ENCODE measurements around the gene PLA2G6.
"Not testable (repeated sequence)": the region's sequence is repeated elsewhere in the genome, so short reads cannot be mapped to it uniquely, and the experiment has no call there.

PLA2G6 gene

DNA sequence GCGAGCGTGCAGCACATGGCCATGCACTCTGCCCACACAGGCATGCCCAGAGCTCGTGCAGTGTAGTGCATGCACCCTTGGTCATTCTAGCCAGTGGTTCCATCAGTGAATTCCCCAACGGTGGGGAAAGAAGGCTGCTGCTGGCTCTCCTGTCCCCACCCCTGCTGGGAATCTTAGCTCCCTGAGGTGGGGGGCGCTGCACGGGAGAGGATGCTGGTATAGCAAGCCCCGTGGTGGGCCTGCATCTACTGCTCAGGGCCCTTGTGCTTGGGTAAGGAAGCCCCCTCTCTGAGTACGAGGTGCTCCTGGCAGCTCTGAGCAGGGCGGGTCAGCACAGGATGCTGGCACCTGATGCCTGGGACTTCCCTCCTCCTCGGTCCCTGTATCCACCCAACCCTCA lies 52.6 kb downstream of the PLA2G6 start:
- DNase-seq: no peak

DNA sequence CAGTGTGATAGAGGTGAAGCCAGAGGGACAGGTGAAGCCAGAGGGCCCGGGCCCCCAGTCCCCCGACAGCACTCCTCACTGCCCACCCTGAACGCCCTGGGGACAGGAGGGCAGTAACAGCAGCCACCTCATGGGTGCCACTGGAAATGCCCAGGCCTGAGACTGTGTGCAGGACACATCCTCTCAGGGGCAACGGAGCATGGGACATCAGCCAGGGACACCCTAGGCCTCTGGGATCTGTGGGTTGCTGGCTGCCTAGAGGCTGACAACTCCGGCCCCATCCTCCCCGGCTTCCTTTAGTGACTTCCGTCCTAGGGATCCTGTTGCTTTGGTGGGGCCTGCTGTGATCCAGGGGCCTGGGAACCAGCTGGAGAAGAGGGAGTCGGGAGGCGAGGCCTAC lies 53.8 kb downstream of the PLA2G6 start:
- no peak for DNase-seq

DNA sequence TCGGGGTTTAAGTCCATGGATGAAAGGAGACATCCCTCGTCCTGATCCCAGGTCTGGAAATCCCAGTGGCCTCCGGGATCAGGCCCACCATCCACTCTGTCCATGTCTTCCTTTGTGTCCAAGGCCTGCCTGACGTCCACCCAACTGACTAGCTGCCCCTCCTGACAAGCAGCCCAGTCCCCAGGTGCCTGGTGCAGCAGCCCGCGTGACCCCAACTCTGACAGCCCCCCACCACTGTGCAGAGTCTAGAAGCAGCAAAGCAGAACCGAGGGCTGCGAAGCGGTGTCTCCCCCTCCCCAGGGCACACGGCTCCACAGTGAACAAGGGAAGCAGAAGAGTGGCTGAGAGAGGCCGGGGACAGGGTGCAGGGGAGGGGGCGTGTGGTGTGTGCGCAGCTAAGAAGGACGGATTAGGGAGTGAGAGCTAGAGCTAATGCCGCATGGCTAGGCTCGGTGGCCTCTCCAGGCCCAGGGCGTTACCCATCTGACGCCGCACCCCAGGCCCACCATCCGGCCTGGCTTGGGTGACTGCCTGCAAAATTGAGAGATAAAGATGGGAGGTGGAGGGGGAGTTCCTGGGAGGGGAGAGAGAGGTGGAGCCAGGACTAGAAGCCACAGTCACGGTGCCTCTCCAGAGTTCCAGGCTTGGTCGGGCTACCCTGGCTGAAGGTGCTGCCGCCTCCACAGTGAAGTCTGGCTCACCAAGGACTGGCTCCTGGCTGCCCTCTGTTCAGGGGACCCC lies 54.5 kb downstream of the PLA2G6 start:
- no peak for DNase-seq

DNA sequence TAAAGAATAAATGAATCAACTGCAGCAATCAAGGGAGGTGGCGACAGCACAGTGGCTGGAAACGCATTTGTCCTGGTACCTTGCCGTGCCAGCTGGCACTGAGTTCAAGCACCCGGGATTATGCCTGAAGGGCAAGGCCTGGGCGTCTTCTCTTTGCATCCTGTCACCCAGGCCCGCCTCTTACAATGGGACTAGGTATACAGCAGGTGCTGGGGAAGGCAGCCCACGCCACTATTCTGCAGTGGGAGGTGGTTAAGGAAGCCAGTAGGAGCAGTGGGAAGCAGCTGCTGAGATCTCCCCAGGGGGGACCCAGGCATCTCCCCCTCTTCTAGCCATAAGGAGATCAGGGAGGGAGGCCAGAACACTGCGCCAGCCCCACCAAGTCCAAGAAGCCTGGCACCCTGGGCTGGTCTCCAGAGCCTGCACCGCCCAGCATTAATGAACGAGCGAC lies 55.9 kb downstream of the PLA2G6 start:
- DNase-seq: no peak

DNA sequence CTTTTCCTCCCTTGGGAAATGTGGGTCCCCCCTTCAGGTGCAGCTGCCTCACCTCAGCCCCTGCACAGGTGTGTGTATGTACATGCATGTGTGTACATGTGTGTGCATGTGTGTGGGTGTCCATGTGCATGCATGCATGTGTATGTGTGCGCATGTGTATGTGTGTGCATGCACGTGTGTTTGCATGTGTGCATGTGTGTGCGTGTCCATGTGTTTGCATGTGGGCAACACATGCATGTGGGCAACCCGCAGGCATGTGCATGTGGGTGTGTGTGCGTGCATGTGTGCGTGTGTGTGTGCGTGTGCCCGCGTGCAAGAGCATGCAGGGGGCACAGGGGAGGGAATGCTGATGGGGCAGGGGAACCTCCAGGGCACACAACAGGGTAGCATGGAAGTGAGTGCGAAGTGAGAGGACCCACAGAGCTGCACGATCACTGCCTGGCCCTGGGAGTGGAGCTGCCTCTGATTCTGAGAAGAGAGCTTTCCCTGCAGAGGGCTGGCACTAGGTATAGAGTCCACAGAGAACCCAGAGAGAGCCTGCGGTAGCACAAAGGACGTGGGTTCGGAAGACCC lies 56.5 kb downstream of the PLA2G6 start:
- DNase-seq: no peak

DNA sequence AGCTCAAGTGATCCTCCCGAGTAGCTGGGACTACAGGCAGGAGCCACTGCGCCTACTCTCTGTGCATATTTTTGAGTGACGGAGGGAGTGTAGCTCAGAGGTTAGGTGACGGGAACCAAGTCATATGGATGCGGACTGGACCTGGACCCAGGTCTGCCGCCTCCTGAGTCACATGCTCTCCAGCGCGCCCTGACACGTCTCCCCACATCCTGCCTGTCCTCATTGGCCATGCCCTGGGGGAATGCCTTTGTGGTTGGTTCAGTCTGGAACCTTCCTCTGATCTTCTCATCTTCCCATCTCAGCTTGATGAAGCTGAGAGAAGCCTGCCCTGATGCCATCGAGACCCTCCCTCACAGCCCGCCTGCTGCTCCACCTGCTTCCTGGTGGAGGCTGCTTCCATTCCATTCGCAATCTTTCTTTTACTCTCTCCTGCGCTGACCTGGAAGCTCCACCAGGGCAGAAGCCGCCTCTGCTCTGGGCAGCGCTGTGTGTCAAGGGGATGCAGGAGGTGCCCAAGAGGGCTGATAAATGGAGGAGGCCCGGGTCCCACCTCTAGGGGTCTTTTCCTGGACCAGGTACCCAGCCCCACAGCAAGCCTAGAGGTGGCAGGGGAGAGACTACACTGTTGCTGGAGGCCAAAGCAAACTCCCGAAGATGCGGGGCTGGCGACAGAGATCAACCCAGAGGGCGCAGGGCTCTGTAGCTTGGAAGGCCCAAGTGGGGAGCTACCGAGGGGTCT lies 57.2 kb downstream of the PLA2G6 start:
- DNase-seq: no peak

DNA sequence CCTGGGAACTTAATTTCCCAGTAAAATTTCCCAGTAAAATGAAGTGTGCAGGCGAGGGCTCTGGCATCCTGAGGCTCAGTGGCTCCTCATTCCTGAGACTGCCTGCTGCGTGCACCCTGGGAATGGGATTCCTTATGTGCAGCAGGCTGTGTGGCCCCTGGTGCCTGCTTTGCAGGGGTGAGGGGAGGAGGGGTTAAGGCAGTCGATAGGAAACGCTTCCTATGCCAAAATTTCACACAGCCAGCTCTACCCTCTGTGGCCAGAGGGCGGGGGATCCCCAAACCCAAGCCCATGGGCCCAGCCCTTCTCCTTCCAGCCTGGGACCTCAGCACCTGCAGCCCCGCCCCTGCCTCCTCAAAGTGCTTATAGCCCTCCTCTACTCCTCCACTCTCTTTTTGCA lies 59.0 kb downstream of the PLA2G6 start:
- DNase-seq: no peak

DNA sequence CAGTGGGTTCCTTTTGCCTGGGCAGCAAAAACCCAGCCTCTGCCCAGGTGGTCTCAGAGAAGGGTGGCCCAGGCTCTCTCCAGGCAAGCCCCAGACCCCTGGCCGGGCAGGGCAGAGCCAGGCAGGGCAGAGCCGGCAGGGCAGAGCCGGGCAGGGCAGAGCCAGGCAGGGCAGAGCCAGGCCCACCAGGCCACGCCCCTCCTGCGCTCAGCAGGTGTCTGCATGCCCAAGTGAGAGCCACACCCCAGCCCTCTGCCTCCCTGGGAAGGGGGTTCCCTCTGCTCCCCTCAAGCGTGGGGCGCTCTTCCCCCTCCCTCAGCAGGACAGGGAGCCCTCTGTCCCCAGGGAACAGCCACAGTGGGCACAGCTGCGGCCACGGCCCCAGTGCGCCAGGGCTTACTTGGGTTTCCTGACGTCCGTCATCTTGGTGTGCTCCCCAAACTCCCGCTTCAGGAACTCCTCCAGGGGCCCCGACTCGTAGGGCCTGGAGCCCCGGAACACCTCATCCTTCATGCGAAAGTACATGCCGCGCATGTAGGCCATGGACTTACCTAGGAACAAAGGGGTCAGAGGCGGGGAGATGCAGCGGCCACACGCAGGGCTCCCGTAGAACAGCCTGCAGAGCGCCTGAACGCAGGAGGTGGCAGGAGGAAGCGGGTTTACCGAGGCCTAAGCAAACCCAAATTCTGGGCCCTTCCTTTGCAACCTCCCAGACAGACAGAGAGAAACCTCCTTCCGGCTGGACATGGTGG lies 61.1 kb downstream of the PLA2G6 start:
- DNase-seq: no peak

DNA sequence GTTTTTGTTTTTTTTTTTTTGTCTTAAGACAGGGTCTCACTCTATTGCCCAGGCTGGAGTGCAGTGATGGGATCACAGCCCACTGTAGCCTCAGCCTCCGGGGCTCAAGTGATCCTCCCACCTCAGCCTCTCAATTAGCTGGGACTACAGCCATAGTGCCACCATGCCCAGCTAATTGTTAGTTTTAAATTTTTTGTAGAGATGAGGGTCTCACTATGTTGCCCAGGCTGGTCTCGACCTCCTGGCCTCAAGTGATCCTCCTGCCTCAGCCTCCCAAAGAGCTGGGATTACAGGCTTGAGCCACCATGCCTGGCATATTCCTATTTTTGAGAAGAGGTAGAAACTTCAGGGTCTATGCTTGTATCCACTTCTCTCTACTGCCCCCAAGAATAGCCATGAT lies 62.9 kb downstream of the PLA2G6 start:
- not testable (repeated sequence) for DNase-seq

DNA sequence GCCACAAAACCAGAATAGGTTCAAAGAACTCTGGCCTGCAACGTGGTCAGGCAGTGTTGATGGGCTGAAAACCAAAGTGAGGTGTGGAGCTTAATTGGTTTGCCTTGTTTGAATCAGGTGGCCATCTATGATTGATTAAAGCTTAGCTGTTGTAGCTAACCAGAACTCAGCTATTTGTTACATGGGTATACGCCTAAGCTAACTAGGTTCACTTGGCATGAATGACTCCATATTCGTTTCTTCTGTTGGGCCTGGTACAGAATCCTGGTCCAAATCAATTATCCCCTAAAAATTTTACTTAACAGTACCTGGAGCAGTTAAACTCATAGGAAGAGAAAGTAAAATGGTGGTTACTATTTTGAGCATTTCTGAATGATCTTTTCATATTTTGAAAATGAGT lies 63.4 kb downstream of the PLA2G6 start:
- no peak for DNase-seq

DNA sequence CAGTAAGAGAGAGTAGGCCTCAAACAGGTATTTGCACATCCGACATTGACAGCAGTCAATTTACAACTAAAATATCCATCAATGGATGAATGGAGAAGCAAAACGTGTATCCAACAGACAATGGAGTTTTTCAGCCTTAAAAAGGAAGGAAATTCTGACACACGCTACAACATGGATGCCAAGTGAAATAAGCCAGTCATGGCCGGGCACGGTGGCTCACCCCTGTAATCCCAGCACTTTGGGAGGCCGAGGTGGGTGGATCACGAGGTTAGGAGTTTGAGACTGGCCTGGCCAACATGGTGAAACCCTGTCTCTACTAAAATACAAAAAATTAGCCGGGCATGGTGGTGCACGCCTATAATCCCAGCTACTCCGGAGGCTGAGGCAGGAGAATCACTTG lies 64.1 kb downstream of the PLA2G6 start:
- DNase-seq: not testable (repeated sequence)

DNA sequence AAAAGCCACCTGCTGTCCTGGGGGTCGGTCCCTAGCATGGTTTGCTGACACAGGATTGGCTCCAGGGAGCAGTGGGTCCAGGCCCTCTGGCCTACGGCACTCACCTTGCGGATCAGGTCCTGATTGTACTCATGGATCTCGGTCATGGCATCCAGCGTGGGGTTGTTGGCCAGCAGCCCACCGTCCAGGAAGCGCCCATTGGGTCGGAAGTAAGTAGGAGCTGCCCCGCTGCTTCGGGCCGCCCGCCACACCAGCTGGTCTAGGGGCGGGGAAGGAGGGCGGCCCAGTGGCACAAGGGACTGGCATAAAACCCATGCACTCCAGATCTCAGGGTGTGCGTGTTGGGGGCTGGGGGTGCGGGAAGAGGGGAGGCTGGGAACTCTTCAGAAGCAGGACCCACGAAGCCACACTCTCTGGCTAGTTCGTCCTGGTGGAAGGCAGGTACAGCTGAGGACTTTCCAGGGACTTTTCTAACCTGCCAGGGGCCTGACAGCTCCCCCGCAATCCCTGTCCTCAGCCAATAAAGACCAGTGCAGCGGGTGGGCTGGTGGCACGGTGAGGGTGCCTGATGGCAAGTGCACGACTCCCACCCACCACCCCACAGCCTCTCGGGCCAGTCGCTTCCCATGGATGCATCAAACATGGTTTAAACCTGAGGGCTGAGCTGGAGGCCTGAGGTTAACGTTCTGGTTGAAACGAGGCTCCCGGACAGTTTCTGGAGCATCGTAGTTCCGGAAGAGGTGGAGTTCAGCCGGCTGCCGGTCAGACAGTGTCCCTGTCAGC lies 66.0 kb downstream of the PLA2G6 start:
- DNase-seq: no peak

DNA sequence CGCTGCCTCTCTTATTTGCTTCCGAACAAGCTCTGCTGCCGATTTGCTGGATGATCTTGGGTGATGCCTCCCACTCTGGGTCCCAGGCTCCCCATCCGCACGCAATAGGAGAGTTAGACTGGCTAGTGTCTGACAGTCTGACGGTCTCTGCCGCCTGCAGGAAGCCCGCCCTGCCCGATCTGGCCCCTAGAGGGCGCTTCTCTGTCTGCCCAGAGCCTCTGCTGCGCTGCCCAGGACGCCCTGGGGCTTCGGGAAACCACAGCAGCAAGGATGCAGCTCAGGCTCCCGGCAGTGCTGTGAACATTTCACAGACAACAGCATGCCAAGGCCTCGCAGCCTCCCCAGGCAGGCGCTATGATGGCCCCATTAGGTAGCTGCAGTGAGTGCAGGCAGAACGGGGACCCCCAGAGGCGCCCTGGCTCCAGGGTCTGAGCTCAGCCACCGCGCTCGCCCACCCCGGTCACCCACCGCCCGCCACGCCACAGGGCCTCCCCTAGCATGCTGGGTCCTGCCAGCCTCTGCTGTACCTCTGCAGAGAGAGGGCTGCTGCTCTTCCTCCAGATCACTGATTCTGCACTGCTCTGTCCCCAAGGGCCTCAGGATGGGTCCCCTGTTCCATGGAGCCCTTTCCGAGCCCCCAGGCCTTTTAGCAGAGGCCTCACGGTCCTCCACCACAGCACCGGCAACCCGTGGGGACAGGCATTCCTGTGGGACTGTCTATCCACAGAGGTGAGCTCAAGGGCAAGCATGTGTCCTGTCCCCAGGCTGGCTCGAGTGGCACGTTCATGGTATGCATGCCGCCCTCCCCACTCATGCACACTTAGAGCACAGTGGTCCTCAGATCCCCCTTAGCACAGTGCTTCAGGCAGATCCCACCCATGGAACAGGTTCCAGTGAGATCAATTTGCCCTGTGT lies 66.9 kb downstream of the PLA2G6 start:
- DNase-seq: peak; percentile 50

DNA sequence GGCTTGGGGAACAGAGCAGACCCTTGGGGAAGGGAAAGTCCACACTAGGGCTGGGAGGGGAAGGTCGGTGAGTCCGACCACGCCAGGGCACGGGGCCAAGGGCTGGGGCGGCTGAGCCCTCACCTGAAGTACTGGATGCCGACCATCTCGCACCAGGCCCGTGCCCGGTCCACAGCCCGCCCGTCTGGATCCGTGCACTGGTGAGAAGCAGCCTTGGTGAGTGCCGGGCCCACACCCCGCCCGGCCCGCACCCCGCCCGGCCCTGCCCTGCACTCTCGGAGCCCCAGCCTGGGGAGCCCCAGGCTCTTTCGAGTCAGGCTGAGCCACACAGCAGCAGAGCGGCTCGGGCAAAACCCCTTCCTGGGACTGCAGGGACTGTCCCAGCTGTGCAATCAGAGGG lies 69.2 kb downstream of the PLA2G6 start:
- no peak for DNase-seq

DNA sequence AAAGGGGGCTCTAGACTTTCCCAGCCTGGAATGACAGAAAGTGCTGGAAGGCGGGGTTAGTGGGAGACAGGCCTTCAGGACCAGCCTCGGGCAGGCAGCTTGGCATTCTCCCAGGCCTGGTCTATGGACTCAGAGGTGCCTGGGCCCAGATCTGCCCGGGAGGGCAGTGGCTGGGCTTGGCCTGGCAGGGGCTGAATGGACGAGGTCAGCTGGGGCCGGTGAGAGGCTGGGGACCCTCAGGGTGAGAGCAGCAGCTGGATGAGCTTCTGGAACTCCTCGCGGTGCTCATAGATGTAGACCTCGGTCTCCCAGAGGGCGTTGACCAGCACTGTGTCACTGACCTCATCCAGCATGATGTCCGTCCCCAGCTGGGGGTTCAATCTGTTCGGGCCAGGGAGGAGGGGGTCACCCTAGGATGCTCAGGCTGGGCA lies 69.7 kb downstream of the PLA2G6 start:
- DNase-seq: no peak

DNA sequence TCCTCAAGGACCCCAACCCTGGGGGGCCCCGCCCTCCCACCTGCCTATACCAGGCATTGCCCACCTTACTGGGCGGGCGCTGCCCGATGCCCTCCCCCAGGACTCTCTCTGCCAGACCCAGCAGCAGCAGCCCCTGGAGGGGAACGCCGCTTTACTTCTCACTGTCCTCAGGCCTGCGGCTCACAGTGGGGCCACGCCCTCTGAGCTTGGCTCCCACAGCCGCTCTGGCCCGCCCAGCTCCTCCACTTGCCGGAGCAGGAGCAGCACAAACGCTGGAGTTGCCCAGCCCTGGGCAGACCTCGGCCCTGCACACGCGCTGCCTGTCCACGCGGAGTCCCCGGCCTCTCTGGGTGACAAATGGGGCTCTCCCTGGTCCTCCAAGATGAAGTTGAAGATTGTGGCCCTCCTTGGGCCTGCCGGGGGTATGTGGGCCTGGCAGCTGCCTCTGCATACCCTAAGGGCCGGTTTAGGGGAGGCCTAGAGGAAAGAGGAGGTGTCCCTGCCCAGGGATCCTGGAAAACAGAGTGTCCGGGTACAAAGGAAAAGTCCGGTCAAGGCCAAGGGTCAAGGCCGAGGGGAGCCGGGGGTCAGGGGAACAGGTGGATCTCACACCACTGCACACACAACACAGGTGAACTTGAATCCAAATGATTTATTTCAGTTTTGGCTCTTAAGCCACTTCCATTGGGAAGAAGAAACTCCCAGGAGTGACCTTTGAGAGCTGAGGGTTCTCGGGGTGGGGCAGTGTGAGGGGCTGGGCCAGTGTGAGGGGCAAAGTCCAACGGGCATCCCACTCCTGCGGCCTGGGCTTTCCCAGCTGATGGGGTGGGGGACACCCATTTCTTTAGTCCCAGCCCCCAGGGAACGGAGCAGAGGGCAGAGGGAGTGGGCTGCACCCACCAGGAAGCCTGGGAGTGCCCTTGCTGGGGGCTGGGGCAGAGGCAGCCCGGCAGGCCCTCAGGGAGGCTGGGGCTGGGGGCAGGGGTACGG lies 70.5 kb downstream of the PLA2G6 start:
- DNase-seq: no peak

DNA sequence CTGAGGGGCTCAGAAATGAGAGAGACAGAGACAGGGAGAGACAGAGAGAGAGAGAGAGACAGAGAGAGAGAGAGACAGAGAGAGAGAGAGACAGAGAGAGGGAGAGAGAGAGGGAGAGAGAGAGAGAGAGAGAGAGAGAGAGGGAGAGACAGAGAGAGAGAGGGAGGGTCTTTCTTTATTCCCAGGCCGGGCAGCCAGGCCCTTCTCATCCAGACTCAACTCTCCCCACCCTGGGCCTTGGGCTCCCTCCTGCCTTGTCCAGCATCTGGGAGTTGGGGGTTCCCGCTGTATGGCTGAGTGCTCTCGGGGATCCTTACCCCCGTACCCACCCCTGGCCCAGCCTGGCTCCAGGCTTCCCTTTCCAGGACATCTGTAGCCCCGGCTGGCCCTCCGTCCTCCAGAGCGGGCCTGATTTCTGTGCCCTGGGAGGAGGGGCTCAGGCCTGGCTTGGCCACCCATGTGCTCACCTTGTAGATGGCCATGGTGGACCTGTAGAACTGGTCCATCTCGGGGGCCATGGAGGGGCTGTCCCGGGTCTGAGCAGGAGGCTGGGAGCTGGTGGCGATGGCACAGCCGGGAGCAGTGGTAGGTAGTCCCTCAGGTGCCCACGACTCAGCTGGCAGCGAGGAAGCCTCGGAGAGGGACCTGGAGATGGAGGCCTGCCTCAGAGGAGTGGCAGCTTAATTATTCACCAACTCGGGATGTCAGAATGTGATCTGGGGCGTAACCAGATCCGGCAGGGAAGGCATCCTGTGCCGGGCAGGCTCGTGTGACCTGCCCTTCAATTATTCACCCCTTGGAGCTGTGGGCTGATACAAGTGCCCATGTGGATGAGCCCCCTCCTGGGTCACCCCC lies 71.4 kb downstream of the PLA2G6 start, which contains the start of gene BAIAP2L2:
Gene BAIAP2L2 (minus strand): TSS at position 677 of the 855 bp plus-strand sequence. CDS start 159 bp downstream, at position 518.
- DNase-seq: no peak

DNA sequence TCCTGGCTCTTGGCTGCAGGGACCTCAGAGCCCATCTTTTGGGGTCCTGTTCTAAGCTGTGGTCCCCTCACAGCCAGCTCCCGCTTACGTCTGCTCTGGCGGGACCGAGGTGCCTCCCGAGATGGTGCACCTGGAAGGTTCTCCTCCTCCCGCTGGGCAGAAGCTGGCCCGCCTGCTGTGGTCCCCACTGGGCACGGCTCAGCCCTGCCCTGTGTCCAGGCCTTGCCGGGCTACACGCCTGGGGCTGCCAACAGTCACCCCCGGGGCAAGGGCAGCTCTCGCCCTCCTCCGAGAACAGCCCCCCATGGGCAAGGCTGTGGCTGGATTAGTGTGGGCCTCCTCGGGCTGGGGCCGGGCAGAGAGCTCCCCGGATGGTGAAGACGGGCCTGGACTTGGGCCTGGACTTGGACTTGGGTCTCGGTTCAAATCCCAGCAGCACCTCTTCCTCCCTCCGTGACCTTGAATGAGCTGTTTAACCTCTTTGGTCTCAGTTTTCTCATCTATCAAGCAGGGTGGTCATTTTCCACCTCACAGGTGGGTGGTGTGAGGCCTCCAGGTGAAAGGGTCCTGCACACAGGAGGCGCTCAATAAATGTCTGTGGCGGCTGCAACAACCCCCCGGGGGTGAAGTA lies 72.1 kb downstream of the PLA2G6 start:
- DNase-seq: no peak
